Effector CD4-positive, alpha-beta T cell (primary cell): ENCODE results near the gene NRIP1.
A peak's percentile ranks its signal among the peaks of the same experiment; 100 is the strongest.

Source experiments
- DNase-seq: peaks from one replicate; pipeline ENCODE4 v3.0.0-alpha.2; 2020
- total RNA-seq: gene quantifications from one replicate; lab custom pipeline; 2026; lab: John Stamatoyannopoulos, UW

NRIP1 gene
- total RNA-seq: 70.2 reads per million, percentile 75 among the genes with 10 or more reads in this experiment

GRCh38 chr21:15064576-15065391 lies at the start of gene NRIP1:
NRIP1 (minus strand) TSS chr21:15065000; CDS start chr21:14968192, 96,808 bp downstream.
- peak; percentile 73 for DNase-seq

- no peak for DNase-seq
These were observed 48.1 kb upstream of the NRIP1 start for GRCh38 chr21:15112858-15113257.

GRCh38 chr21:15108801-15109200 lies 44.0 kb upstream of the NRIP1 start:
- DNase-seq: no peak

- DNase-seq: no peak
These were observed 39.7 kb upstream of the NRIP1 start for GRCh38 chr21:15104470-15104869.

GRCh38 chr21:15098908-15099307 lies 34.1 kb upstream of the NRIP1 start:
- no peak for DNase-seq

- DNase-seq: no peak
These were observed 33.4 kb upstream of the NRIP1 start for GRCh38 chr21:15098181-15098580.

GRCh38 chr21:15097580-15097979 lies 32.8 kb upstream of the NRIP1 start:
- DNase-seq: no peak

- no peak for DNase-seq
These were observed 31.3 kb upstream of the NRIP1 start for GRCh38 chr21:15096146-15096545.

- DNase-seq: no peak
These were observed 30.5 kb upstream of the NRIP1 start for GRCh38 chr21:15095326-15095725.

GRCh38 chr21:15094706-15095105 lies 29.9 kb upstream of the NRIP1 start:
- no peak for DNase-seq

GRCh38 chr21:15093216-15093615 lies 28.4 kb upstream of the NRIP1 start:
- no peak for DNase-seq

GRCh38 chr21:15092745-15093144 lies 27.9 kb upstream of the NRIP1 start:
- no peak for DNase-seq

GRCh38 chr21:15090390-15090789 lies 25.6 kb upstream of the NRIP1 start:
- DNase-seq: no peak

GRCh38 chr21:15088488-15088887 lies 23.7 kb upstream of the NRIP1 start:
- no peak for DNase-seq

GRCh38 chr21:15084668-15085067 lies 19.9 kb upstream of the NRIP1 start:
- no peak for DNase-seq

GRCh38 chr21:15080526-15080925 lies 15.7 kb upstream of the NRIP1 start:
- no peak for DNase-seq

GRCh38 chr21:15079269-15079668 lies 14.5 kb upstream of the NRIP1 start:
- DNase-seq: no peak

GRCh38 chr21:15078180-15078579 lies 13.4 kb upstream of the NRIP1 start:
- no peak for DNase-seq

- DNase-seq: no peak
These were observed 12.8 kb upstream of the NRIP1 start for GRCh38 chr21:15077529-15078145.

- no peak for DNase-seq
These were observed 11.9 kb upstream of the NRIP1 start for GRCh38 chr21:15076730-15077129.

GRCh38 chr21:15071009-15071408 lies 6.2 kb upstream of the NRIP1 start:
- no peak for DNase-seq

GRCh38 chr21:15066123-15066575 lies 1.3 kb upstream of the NRIP1 start:
- no peak for DNase-seq

- DNase-seq: peak; percentile 67
These were observed 757 bp upstream of the NRIP1 start for GRCh38 chr21:15065392-15066122.
